GM18519 (cell line): ENCODE results near the gene ZMAT3.

ENCODE experiments used
- ATAC-seq: cut with Tn5 transposase; IDR thresholded peaks from one replicate; pipeline ENCODE4 v1.9.1; 2021; ENCODE audit warnings: mild to moderate bottlenecking, moderate library complexity; ENCODE audit not compliant: unreplicated experiment, low FRiP score

Gene ZMAT3

GRCh38 chr3:179028408-179028807 lies 43.2 kb downstream of the ZMAT3 start:
- ATAC-seq: no peak

- ATAC-seq: no peak
Measured at GRCh38 chr3:179027326-179027900, 44.2 kb downstream of the ZMAT3 start.

- ATAC-seq: no peak
Measured at GRCh38 chr3:179026636-179027035, 45.0 kb downstream of the ZMAT3 start.

GRCh38 chr3:179021119-179021903 lies 50.3 kb downstream of the ZMAT3 start:
- ATAC-seq: no peak

- no peak for ATAC-seq
Measured at GRCh38 chr3:179020112-179020511, 51.5 kb downstream of the ZMAT3 start.

GRCh38 chr3:179018808-179019207 lies 52.8 kb downstream of the ZMAT3 start:
- ATAC-seq: no peak

GRCh38 chr3:179016979-179017670 lies 54.5 kb downstream of the ZMAT3 start:
- peak; percentile 47 for ATAC-seq

GRCh38 chr3:179015551-179016020 lies 56.0 kb downstream of the ZMAT3 start:
- ATAC-seq: peak; percentile 50

GRCh38 chr3:179005706-179006105 lies 65.9 kb downstream of the ZMAT3 start:
- no peak for ATAC-seq

- no peak for ATAC-seq
Measured at GRCh38 chr3:179005213-179005612, 66.4 kb downstream of the ZMAT3 start.

- no peak for ATAC-seq
Measured at GRCh38 chr3:179000659-179001058, 71.0 kb downstream of the ZMAT3 start.

- peak; percentile 58 for ATAC-seq
Measured at GRCh38 chr3:179000144-179000543, 71.5 kb downstream of the ZMAT3 start.

GRCh38 chr3:178996399-178996798 lies 75.2 kb downstream of the ZMAT3 start:
- ATAC-seq: no peak

GRCh38 chr3:178990293-178990692 lies 81.3 kb downstream of the ZMAT3 start:
- ATAC-seq: no peak

- ATAC-seq: no peak
Measured at GRCh38 chr3:178989821-178990220, 81.8 kb downstream of the ZMAT3 start.

GRCh38 chr3:178987745-178988144 lies 83.9 kb downstream of the ZMAT3 start:
- no peak for ATAC-seq

GRCh38 chr3:178986456-178986855 lies 85.2 kb downstream of the ZMAT3 start:
- ATAC-seq: no peak

- ATAC-seq: peak; percentile 97
Measured at GRCh38 chr3:178982137-178982536, 89.5 kb downstream of the ZMAT3 start.

GRCh38 chr3:178975320-178975719 lies 96.3 kb downstream of the ZMAT3 start:
- no peak for ATAC-seq

GRCh38 chr3:178971614-178972013 lies 100.0 kb downstream of the ZMAT3 start:
- ATAC-seq: no peak

GRCh38 chr3:178969004-178969700 lies 102.5 kb downstream of the ZMAT3 start:
- peak; percentile 84 for ATAC-seq
